Brain microvascular endothelial cell (primary cell): Measurements from ENCODE around the gene SLC39A13.
"Not testable (repeated sequence)": the region's sequence is repeated elsewhere in the genome, so short reads cannot be mapped to it uniquely, and the experiment has no call there.

Source experiments
- DNase-seq: peaks from one replicate; pipeline ENCODE4 v3.0.0-alpha.2; 2020
- H3K27ac ChIP-seq: fragments of 250-450 bp; sonication (Bioruptor Pico); 2 replicates; pipeline ENCODE4 v1.5.1; 2020; ENCODE audit warnings: mild to moderate bottlenecking, moderate library complexity
- H3K27me3 ChIP-seq: fragments of 250-450 bp; sonication (Bioruptor Pico); replicated peaks from 2 replicates; pipeline ENCODE4 v1.5.1; 2020; ENCODE audit warnings: mild to moderate bottlenecking
- H3K36me3 ChIP-seq: fragments of 250-450 bp; sonication (Bioruptor Pico); replicated peaks from 2 replicates; pipeline ENCODE4 v1.5.1; 2020; ENCODE audit warnings: mild to moderate bottlenecking
- H3K4me3 ChIP-seq: 2 replicates; pipeline ENCODE4 v1.5.1; 2011; ENCODE audit warnings: low read depth, mild to moderate bottlenecking, control low read depth, low read length, moderate library complexity
- CTCF ChIP-seq: IDR thresholded peaks from 2 replicates; pipeline ENCODE4 v1.5.1; 2011; ENCODE audit warnings: low read depth, mild to moderate bottlenecking, moderate library complexity, low read length, control low read depth, inconsistent platforms; ENCODE audit errors: missing control alignments
- in situ Hi-C: cut with HindIII; loops from 2 replicates; pipeline ENCODE4 v1.10.0; 2017; ENCODE audit warnings: low sequenced_read_pairs, low pct_ligation_motif_present

The SLC39A13 gene

GRCh38 chr11:47451990-47452389 is 43.6 kb downstream of the SLC39A13 start:
- in situ Hi-C loops = no loop called here
- DNase-seq = no peak
- H3K4me3 ChIP-seq = no peak overlapping the region
- H3K36me3 ChIP-seq = no peaks in the 10 kb centered on the region
- TF ChIP-seq CTCF = no peak
- H3K27ac ChIP-seq = no peak overlapping the region
- no peaks in the 10 kb centered on the region for H3K27me3 ChIP-seq

DNA sequence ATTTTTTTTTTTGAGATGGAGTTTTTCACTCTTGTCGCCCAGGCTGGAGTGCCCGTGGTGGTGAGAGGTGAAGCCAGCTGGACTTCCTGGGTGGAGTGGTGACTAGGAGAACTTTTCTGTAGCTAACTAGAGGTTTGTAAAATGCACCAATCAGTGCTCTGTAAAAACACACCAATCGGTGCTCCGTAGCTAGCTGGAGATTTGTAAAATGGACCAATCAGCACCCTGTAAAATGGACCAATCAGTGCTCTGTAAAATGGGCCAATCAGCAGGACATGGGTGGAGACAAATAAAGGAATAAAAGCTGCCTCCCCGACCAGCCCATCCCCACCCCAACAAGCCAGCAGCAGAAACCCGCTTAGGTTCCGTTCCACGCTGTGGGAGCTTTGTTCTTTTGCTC is 45.0 kb downstream of the SLC39A13 start:
- no peaks in the 10 kb centered on the region for H3K36me3 ChIP-seq
- TF ChIP-seq CTCF = no peak

DNA sequence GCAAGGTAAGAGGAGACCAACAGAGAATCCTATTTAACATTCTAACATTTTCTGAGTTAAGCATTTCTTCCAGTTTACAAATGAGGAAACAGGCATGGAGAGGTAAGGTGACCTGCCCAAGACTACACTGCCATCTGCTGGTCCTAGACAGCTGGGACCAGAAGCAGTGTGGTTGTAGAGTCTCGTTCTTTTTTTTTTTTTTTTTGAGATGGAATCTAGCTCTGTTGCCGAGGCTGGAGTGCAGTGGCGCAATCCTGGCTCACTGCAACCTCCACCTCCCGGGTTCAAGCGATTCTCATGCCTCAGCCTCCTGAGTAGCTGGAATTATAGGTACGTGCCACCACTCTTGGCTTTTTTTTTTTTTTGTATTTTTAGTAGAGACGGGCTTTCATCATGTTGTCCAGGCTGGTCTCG is 45.9 kb downstream of the SLC39A13 start:
- H3K4me3 ChIP-seq, H3K27ac ChIP-seq, in situ Hi-C loops, H3K27me3 ChIP-seq, H3K36me3 ChIP-seq: not testable (repeated sequence)
- TF ChIP-seq CTCF = peak; percentile 88
- DNase-seq = peak; percentile 73

More for the DNA sequence above, 45.0 kb downstream of the SLC39A13 start:
- Histone ChIP-seq H3K27me3 (no peaks in the 10 kb centered on the region), H3K27ac (no peak overlapping the region), H3K4me3 (no peak overlapping the region)
- no peak for DNase-seq
- in situ Hi-C loops = no loop called here

DNA sequence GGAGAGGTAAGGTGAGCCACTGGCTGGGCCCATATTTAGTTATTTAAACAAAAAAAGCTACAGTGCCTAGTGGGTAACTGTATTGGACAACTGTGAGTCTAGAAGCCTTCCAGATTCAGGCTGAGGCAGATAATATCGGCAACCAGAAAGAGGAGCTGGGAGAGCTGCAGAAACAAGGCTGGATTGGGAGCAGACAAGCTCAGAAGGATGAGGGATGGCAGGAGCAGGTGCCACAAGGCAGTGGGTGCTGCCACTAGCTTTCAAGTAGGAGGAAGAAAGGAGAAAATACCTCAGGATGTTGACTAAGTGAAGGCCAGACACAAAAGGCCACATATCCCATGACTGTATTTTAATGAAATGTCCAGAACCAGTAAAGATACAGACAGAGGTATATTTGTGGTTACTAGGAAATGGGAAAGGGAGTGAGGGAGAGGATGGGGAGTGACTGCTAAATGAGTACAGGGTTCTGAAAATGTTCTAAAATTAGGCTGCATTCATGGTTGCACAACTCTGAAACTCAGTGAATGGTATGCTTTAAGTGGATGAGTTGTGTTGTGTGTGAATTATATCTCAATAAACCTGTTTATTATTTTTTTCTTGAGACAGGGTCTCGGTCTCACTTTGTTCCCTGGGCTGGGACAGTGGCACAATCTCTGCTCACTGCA is 52.3 kb downstream of the SLC39A13 start:
- Histone ChIP-seq H3K36me3 (peaks cover 11% of the 10 kb centered on the region), H3K27ac (no peak overlapping the region), H3K27me3 (no peaks in the 10 kb centered on the region), H3K4me3 (no peak overlapping the region)
- DNase-seq = no peak
- in situ Hi-C loops = no loop called here
- no peak for TF ChIP-seq CTCF

GRCh38 chr11:47461876-47462275 is 53.5 kb downstream of the SLC39A13 start:
- Histone ChIP-seq H3K27me3 (no peaks in the 10 kb centered on the region), H3K36me3 (peaks cover 11% of the 10 kb centered on the region), H3K4me3 (no peak overlapping the region), H3K27ac (no peak overlapping the region)
- in situ Hi-C loops = no loop called here
- no peak for DNase-seq
- no peak for TF ChIP-seq CTCF

GRCh38 chr11:47464483-47464882 is 56.1 kb downstream of the SLC39A13 start:
- no peak overlapping the region for H3K4me3 ChIP-seq
- in situ Hi-C loops = no loop called here
- H3K27ac ChIP-seq = no peak overlapping the region
- H3K27me3 ChIP-seq = no peaks in the 10 kb centered on the region
- H3K36me3 ChIP-seq = peaks cover 20% of the 10 kb centered on the region
- no peak for TF ChIP-seq CTCF
- peak; percentile 48 for DNase-seq
